Amygdala (tissue), 56 donors: ENCODE results near the gene CCL4.
"Not testable (repeated sequence)": the region's sequence is repeated elsewhere in the genome, so short reads cannot be mapped to it uniquely, and the experiment has no call there.

ENCODE experiments used
- DNase-seq, 56 donors: peaks; one replicate each; lab custom pipeline; 2025; lab: John Stamatoyannopoulos, UW

The CCL4 gene

DNA sequence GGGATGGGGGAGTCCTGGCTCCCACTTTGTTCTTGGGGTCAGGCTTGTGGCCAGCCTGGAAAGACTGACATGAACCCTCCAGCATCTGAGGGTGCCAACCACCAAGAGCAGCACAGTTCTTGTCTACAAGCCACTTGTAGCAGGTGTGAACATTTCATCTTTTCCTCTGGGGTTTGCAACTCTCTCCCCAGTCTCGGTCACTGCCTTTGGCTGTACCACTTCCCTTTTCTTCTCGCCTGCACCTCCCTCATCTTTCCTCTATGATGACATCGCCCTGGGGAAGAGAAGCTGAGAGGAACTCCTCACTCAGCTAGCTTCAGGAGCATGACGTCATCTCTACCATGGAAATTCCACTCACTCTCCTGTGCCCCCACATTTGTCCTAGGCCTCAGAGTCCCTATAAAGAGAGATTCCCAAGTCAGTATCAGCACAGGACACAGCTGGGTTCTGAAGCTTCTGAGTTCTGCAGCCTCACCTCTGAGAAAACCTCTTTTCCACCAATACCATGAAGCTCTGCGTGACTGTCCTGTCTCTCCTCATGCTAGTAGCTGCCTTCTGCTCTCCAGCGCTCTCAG lies at the start of gene CCL4:
CCL4 (plus strand) TSS at position 427 of the 575 bp plus-strand sequence; CDS start at position 506, 79 bp downstream.
- peak in 1 of 56 donors; percentile 11 for DNase-seq

DNA sequence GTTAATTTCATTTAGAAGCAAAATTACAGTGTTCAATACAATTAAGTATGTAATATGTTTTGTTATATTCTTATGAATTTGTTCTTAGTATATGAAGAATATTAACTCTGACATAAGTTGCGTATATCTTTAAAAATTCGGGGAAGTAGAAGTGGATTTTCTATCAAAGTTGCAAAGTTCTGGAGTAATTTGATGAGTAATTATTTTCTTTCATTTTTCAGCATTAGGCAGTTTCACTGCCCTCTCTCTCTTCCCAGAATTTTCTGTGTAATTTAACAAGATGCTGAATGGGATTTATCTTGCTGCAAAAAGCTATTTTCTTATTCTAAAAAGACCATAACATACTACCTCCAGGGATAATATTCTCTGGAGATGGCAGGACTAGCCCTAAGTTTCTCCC lies 48.5 kb upstream of the CCL4 start:
- DNase-seq = no peak

DNA sequence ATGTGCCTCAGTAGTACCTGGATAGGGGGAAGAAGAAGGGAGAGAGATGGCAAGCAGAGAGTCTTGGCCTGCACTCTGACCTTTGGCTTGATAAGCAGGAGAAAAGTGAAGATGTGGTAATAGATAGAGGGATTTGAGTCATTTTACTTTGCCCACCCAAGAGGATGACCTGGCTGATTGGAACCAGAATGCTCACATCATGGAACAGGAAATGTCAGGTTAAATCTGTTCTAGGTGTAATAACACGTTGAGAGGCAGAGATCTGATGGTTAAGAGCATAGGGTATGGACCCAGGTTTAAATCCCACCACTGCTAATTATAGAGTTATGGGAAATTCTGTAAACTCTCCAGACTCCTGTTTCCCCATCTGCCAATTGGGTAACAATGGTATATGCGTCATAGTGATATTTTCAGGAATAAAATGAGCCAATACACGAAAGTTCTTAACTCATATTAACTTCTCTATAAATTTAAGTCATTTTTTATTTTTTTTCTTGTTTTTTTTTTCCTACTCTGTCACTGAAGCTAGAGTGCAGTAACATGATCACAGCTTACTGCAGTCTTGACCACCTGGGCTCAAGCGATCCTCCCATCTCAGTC lies 47.6 kb upstream of the CCL4 start:
- DNase-seq = no peak

DNA sequence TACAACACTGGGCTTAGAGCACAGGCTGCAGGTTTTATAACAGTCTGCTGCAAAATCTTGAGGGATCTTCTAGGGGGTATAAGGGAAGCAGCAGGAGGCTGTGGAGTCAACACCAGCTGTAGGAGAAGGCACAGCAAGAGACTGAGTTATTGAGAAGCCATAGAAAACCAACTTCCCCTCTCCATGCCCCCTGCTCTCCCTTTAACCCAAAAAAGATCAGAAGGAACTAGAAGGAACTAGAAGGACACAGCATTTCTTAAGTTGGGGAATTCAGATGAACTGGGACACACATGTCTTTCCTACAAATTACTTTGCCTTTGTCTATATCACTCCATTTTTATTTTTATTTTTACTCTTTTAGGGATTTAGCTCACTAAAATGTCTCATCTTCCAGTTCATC lies 45.7 kb upstream of the CCL4 start:
- no peak for DNase-seq

DNA sequence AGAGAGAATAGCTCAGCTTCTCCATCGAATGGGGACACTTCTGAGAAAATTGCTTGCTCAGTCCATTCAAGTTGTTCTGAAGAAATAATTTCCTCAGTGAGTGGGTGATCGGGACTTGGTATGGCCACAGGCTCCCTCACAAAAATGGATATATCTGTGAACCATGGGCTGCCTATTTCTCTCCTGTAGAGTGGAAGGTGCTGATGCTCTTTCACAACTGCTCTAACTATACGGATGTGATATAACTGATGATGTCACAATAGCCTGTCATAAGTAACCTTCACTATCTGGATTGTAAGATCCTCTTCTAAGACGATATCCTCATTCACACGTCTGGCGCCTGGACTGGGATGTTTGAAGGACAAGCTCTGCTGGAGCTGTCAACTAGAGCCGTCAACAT lies 44.2 kb upstream of the CCL4 start:
- DNase-seq = no peak

DNA sequence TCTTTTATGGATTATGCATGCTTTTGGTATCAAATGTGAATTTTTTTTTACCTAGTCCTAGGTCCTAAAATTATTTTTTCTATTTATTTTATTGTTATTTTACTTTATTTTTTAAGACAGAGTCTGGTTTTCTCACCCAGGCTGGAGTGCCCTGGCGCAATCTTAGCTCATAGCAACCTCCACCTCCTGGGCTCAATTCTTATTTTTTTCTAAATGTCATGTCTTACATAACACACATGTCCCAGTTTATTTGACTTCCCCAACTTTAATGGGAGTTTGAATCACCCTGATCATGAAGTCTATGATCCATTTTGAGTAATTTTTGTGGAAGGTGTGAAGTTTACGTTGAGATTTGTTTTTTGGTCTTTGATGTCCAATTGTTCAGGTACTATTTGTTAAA lies 42.8 kb upstream of the CCL4 start:
- no peak for DNase-seq

DNA sequence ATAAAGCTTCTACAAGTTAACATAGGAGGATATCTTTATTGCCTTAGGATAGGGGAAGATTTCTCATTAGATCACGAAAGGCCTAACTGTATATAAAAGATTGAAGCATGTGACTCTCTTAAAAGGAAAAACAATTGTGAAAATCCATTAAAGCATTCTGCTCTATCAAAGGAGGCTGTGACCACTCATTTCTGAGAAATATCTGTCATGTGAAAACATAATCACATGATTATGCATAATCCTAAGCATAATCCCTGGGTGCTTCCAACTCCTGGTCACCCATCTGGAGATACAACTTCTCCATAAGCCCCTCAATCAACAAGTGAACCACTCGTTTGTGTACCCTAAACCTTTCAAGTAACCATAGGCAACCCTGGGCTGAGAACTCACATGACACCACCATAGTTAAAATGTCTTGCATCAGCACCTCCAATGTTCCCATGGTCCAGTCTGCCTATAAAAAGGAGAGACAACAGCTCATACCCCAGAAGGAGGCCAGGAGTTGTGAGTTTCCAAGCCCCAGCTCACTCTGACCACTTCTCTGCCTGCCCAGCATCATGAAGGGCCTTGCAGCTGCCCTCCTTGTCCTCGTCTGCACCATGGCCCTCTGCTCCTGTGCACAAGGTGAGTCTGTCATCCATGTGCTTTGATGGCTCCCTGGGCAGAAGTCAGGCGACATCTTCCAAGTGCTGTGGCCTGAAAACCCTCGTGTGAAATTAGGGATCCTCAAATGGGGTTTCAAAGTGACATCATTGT lies 39.7 kb upstream of the CCL4 start, which contains the start of gene CCL18:
CCL18 (plus strand) TSS at position 487 of the 756 bp plus-strand sequence; CDS start at position 558, 71 bp downstream.
- no peak for DNase-seq

DNA sequence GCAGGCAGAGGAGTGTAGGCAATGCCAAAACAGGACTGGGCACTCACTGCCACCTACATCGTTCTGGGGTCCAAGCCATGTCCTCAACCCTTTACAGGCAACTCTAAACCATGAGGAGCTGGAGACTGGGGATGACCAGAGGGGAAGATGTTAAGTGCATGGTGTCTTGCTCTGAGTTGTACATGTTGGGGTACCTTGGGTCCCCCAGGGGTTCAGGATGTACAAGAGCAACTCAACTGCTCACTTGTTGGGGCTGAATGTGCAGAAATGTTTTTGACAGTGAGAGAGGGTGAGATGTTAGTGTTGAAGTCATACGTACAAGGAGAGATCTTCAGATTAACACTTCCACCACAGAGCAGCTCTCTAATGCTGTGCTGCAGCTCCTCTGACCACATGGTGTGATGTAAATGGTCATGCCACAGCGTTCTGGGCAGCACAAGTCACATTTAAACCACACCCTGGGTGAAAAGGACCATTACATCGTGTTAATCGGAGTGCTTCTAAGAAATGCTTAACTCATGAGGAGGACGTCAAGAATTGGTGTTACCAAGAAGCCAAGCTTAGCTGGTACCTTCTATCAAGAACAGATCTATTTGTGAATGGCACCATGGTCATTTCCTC lies 37.2 kb upstream of the CCL4 start:
- no peak for DNase-seq

DNA sequence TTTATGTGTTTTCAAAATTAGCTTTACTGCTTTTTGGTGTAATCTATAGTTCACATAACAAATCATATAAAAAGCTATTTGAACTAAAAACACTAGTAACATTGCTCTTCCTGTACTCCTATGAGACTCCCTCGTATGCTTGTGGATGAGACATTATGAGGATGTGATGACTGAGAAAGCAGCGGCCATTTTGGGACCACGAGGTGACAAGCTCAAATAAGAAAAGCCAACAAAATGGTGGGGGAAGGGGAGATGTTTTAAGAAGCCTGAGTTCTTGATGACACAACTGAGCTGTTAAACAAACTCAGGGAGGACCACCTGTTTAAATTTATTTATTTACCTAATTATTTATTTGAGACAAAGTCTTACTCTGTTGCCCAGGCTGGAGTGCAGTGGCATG lies 35.1 kb upstream of the CCL4 start:
- DNase-seq = no peak

DNA sequence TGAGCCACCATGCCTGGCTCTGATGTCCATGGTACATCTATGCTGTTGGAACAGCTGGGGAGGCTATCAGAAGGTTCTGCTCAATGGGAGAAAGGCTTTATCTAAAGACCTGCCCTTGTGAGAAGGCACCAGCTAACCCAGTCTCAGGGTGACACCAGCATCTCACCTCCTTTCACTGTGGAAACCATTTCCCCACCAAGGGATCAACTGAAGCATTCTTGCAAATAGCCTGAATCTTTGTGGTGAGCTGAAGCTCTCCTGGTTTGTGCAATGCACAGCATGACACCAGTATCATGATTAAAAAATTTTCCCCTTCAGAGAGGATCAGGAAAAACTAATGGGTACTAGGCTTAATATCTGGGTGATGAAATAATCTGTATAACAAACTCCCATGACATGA lies 34.5 kb upstream of the CCL4 start:
- no peak for DNase-seq

DNA sequence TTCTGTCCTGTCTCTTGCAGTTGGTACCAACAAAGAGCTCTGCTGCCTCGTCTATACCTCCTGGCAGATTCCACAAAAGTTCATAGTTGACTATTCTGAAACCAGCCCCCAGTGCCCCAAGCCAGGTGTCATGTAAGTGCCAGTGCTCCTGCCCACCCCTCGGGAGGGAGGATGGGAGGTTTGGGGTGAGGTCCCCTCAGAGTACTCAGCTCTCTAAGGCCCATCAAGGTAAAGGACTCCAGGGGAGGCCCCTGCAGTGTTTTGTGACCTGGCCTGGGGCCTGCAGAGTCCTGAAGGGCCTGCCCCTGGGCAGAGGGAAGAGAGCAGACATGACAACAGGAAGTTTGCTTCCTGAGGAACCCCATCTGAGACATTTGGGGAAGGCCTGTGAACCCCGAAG lies 33.2 kb upstream of the CCL4 start:
- DNase-seq = no peak

DNA sequence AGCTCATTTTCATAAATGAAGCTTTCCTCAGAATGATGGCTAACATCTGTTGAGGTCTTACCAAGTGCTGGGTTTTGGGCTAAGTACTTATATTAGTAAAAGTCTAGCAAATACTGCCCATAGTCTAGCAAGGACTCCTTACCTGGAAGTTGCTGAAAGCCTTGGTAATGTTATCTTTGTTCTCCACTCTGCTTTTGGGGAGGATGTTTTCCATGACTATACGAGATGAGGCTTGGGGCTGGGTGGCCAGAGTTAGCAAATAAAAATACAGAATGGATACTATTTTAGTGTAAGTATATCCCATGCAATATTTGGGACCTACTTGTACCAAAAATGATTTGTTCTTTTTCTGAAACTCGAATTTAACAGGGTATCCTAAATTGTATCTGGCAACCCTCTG lies 31.9 kb upstream of the CCL4 start:
- DNase-seq = no peak

DNA sequence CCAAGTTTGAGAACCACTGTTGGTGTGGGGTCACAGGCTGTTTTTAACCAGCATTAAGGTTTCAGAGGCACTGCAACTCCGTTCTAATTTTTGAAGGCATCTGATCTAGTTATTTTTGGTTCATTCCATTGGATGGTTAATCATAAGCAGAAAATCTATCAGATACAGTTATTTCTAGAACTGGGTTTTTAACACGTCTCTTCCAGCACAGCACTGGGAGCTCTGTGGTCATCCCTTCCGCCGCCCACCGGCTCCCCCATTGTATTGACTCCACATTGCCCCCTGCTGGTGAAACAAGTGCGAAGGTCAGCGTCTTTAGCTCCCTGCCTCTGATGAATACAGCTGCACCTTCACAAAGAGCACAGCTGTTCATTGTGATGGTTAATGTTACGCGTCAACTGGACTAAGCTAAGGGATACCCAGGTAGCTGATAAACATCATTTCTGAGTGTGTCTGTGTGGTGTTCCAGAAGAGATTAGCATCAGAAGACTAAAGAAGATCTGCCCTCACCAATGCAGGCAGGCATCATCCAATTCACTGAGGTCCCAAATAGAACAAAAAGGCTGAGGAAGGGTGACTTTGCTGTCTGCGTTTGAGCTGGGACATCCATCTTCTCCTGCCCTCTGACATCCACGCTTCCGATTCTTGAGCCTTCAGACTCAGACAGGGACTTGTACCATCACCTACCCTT lies 31.1 kb upstream of the CCL4 start:
- peak in 4 of 56 donors; percentile 3 to 16 (median 9) for DNase-seq

DNA sequence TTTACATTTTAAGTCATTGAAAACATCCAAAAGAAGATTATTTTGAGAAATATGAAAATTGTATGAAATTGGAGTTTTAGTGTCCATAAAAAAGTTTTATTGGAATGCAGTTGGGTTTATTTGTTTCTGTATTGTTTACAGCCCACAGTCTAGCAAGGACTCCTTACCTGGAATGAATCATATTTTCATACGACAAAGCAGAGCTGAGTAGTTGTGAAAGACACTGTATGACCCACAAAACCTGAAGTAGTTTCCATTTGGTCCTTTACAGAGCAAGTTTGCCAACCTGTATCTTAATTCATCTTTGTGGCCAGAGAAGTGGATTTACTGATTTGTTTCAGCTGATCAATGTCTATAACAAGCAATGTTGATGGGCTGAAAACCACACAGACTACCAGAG lies 29.3 kb upstream of the CCL4 start:
- no peak for DNase-seq

DNA sequence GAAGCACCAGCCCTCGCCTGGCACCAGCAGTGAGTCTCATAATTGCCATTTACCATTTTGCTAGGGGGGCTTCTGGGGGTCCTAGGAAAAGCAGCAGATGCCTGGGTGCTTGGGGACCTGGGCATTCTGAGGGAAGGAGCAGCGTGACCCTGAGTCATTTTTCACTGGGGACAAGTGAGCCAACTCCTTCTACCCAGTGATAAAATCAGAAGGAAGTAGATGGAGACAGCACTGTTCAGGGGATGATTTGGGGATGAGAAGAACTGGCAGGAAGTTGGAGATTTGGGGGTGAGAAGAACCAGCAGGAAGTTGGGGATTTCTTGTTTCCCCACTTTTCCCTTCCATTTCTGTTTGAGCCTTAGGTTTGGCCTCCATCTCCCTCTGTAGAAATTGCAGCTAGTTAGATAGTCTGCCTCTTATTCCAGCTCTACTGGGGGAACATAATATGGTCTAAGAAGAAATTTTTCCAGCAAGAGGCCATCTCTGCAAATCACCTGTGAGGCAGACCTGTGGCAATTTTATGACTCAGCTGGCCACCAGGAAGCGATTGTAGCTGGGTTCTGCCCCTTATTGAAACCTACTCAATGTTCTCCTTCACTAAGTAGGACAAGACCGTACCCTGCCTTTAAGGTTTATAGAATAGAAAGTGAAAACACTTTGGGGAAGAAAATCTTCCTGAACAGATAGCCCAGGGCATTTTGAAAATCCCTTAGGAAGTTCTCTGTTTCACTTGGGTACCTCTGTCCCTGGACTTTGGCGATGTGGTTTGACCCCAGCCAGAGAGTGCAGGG lies 21.8 kb upstream of the CCL4 start:
- not testable (repeated sequence) for DNase-seq

DNA sequence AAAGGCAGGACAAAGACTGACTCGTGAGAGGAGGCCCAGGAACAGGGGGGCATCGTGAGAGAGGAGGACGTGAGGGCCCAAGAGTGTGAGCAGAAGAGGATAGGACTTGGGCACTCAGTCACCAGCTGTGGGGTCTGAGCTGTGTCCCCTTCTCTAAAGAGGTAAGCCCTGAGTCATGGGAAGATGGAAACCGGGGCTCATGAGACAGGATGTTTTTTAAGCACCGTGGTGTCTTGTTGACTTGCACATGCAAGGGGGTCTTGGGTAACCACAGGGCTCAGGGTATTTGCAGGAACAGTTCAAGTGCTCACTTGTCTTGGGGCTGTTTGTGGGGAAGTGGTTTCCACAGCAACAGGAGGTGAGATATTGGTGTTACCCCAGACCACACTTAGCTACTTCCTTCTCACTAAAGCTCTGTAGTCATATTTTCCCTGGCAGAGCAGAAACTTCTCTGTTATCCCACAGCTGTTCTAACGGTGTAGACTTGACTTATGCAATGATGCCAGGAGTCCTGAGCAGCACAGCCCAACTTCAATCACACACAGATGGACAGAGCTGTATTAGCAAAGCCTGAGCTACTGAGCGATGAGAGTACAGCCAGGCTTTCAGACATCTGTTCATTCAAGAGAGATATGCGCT lies 21.0 kb upstream of the CCL4 start:
- DNase-seq = not testable (repeated sequence)

DNA sequence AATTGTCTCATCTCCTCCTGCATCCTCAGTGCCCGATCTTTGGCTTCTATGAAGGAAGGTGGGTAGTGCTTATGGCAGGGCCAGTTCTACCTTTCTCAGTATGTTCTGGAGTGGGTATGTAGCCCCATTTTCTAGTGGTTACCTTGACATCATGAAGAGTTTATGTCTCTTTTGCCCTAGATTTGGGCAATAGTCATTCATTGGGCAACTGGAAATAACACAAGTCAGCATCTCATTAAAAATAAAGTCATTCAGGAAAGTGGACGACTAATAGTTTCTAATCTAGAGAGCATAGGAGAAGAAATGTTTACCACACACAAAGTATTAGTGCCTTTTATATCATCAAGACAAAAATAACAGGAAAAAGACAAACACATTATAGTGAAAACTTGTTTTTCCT lies 19.9 kb upstream of the CCL4 start:
- not testable (repeated sequence) for DNase-seq

DNA sequence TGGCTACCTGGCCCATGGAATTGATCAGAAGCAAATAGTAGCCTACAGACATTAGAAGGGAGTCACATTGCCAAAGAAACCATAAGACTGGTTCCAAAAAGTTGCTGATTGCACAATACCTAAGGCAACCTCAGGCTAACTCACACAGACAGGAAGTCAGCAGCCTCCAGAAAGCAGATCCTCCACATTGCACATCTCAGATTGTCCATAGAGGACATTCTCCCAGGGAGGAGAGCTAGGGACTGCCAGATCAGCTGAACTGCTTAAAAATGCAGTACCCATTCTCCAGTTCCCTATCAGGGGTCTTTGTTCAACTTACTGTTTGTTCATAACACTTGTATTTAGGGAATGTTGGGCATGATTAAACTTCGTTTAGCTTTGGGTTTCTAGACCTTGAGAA lies 17.9 kb upstream of the CCL4 start:
- peak in 1 of 56 donors; percentile 30 for DNase-seq

DNA sequence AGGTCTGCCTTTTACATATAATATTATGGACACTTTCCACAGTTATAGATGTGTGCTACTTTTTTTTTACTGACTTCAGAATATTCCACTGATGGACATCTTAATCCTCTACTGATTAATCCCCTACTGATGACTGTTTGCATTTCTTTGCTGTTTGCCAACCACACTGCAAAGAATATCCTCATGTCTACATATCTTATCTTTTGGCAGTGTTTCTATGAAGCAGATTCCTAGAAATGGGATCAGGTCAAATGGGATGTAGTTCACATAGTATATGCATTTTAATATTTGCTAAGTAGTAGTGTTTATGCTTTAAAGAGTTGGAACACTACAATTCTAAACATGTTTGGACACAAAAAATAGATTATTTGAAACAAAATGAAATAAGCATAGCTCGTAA lies 16.8 kb upstream of the CCL4 start:
- DNase-seq = no peak
